Bladder microvascular endothelial cell (primary cell): ENCODE results near the gene APLN. TPM values are rescaled to one million over a fixed set of nuclear protein-coding genes. Genes with fewer than 3 reads are reported as not detected.

Experiments
- total RNA-seq: library from RNA; depleted of rRNA; stranded (reverse); fragments of >200 nt; gene quantifications from 2 replicates; pipeline ENCODE4 v1.2.3, GENCODE V29; 2014

The APLN gene, protein sequence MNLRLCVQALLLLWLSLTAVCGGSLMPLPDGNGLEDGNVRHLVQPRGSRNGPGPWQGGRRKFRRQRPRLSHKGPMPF
- total RNA-seq = 213 TPM in 2 replicates

DNA sequence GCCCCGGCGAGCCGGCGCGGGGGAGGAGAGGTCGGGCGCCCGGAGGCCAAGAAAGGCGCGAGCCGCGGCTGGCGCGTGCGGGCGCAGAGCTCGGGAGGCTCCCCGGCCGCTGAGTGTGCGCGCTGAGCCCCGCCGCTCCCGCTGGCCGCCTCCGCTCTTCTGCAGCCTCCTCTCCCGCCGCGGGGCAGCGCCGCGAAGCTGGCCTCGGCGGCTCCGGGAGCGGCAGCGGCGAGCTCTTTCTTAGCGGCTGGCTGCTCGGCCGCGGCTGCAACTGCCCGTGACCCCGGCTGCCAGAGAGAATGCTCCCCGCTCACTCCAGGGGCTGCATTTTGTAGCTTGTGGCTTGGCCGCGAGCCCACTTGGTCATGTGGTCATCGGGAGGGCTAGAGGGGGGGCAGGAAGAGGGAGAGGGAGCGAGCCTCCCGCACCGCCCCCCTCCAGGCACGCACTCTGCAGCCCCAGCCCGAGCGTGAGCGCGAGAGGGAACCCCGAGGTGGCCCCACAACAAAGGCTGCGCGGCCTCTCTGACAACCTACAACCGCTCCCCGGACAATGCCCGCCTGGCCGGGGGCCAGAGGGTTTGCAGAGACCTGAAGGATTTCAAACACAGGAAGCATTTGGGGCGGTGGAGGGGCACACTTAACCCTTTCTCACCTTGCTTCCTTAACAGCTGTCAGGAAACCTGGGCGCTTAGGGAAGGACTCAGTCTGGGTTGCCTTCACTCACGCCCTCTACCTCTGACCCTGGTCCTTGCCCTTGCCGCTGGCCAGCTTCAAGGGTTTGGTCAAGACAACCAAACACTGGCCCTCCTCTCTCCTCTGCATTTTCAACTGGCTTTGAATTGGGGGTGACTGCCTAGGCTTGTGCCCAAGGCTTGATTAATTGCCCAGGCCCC is at the start of gene APLN:
TSS of gene APLN (minus strand) at position 305 of the 895 bp plus-strand sequence. CDS start 326 bp downstream, outside the sequence.

Other genes starting within 250 kb of the APLN start
- 14.2 and 31.3 TPM in 2 replicates for gene SMARCA1, start 131.5 kb downstream of the APLN start, total RNA-seq
- gene OCRL, start 114.7 kb downstream of the APLN start, total RNA-seq = 7.8 and 20.0 TPM in 2 replicates
- gene XPNPEP2, start 84.0 kb upstream of the APLN start, total RNA-seq = not detected in 2 replicates
- not detected in 2 replicates for gene SASH3, start 125.0 kb upstream of the APLN start, total RNA-seq
- 9.2 and 27.5 TPM in 2 replicates for gene ZDHHC9, start 188.9 kb upstream of the APLN start, total RNA-seq